GM21737 (cell line): Measurements from ENCODE around the gene HEMK1.
A peak's percentile ranks its signal among the peaks of the same experiment; 100 is the strongest.

ENCODE experiments used
- ATAC-seq: cut with Tn5 transposase; IDR thresholded peaks from one replicate; pipeline ENCODE4 v1.9.1; 2021; ENCODE audit warnings: mild to moderate bottlenecking, moderate library complexity; ENCODE audit not compliant: unreplicated experiment

The HEMK1 gene

GRCh38 chr3:50573566-50574443 is 4.5 kb downstream of the HEMK1 start:
- no peak for ATAC-seq

DNA sequence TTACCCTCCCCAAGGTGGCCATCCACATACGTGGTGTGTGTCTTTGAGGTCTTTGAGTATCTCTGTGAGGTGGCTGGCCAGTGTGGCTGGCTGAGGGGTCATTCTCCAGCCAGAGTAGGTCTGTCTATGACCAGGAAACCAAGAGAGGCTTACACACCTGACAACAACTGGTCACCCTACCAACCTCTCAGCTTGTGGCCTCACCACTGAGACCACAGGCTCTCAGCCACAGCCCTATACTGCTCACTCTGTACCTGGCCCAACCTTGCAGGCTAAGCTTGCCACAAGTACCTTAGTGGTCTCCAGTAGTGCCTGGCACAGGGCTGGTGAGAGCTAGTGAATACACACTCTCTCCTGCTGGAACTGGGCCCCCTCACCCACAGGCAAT is 5.1 kb downstream of the HEMK1 start:
- no peak for ATAC-seq

- no peak for ATAC-seq
These were observed 6.0 kb downstream of the HEMK1 start for GRCh38 chr3:50575372-50575771.

- ATAC-seq = no peak
These were observed 8.0 kb downstream of the HEMK1 start for GRCh38 chr3:50577348-50577747.

DNA sequence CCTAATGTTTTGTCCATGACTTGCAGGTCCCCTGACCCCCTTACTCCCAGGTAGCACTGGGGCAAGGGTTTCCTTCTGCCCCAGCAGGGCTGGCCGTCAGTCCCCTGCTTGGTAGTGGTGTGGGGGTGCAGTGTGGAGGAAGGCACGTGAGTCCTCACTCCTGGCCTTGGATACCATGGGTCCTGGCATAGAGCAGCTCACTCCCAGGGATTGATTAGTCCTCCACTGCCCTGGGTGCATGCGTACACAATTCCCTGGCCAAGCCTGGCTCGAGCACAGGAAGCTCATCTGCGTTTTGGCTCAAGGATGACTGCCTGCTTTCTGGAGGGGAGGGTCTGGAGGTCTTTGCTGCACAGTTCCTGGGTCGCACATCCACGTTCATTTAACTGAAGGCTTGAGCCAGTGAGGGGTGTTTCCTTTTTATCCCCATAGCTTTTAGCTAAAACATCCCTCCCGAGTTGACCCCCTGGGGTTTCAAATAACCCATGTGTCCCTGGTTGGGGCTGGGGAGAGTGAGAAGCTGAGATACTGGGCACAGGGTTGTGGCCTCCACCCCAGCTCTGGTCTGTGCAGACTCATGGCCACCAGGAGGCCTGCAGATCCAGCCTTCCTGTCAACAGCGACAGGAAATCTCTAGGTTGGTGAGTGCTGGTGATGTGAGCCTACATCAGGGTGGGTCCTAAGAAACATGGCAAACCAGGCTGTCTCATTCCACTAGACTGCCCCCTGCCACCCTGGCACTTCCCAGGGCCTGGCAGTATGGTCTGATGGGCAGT is 11.5 kb downstream of the HEMK1 start:
- ATAC-seq = no peak

- ATAC-seq = no peak
These were observed 12.1 kb downstream of the HEMK1 start for GRCh38 chr3:50581459-50581842.

- no peak for ATAC-seq
These were observed 12.8 kb downstream of the HEMK1 start for GRCh38 chr3:50582083-50582482.

- no peak for ATAC-seq
These were observed 14.6 kb downstream of the HEMK1 start for GRCh38 chr3:50583897-50584296.

- no peak for ATAC-seq
These were observed 15.1 kb downstream of the HEMK1 start for GRCh38 chr3:50584391-50584790.

DNA sequence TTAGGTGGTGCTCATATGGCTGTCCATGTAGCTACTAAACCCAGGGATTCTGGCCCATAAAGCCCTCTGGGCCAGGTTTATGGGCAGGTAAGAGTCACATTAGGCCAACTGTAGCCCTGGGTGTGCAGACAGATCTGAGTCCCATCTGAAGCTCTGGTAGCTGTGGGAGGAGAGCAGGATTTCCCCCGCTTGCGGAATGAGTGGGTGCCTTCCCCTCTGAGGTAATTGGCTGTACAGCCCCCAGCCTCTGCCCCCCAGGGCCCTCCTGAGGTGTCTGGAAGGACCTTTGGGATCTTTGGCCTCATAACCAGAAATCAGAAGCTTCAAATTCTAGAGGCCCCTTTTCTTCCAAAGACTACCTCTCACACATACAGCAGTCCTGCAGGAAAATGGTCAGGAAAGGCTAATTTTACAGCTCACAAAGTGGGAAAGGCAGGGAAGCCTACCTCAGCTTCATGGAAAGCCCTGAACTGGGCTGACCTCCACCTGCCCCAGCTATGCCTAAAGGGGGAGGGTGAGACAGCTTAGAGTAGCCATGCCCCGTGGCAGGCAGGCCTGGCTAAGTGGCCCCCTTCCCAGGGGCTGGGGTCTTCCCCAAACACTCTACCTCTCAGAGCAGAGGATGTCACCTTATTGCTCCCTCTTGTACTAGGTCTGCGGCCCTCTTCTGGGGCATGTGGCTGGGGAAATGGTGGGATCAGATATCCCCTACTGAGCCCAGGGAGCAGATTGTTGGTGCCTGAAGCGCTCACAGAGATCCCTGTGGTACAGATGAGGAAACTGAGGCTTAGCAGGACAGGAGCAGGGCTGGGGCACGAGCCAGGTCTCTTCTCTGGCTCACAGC is 16.8 kb downstream of the HEMK1 start:
- ATAC-seq = no peak

DNA sequence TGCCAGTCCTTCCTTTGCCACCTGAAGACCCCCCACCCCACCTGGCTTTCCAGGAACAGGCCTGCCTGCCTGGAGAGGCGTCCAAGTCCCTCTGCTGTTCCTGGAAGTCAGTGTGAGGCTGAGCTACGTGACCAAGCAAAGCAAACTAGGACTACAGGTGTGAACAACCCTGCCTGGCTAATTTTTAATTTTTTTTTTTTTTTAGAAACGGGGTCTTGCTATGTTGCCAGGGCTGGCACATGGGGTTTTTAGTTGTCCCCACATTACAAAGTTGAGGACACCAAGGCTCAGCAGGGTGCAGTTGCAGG is 17.4 kb downstream of the HEMK1 start:
- ATAC-seq = no peak

- no peak for ATAC-seq
These were observed 18.1 kb downstream of the HEMK1 start for GRCh38 chr3:50587373-50587772.

DNA sequence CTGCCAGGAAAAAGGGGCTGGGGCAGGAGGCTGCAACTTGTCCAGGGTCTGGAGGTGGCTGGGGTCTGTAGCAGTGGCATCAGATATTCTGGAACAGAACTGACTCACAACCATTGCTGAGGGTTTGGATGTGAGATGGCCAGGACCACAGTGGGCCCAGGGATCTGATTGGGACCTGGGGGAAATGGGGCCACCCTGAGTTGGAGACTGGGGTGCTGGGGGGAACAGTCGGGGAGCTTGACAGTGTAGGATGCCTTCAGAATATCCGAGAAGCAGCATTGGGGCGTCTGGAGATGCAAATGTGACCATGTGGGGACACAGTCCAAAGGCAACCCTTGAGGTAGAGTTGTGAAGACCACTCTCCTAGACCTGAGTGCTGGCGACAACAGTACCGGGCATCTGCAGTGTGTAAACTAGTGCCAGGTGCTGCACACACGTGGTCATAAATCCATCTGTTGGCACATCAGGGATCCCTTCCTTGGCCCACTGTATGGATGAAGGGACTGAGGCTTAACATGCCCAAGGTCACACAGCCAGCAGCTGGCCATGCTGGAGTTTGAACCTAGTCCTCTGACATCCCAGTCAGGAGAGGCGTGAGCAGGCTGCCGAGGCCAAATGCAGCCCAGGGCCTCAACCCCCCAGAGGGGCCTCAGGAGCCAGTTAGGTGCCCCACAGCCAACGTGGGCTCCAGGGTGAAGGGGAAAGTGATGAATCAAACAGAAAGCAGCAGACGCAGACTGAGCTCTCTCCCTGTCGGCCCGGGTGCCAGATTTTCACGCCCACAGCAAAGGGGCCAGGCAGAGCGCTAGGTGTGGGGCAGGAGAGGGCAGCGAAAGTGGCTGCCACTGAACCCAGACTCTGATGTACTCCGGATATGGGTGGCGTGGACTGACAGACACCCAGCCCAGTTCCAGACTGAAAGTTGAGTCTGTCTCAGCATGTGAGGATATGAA is 18.8 kb downstream of the HEMK1 start:
- ATAC-seq = no peak

DNA sequence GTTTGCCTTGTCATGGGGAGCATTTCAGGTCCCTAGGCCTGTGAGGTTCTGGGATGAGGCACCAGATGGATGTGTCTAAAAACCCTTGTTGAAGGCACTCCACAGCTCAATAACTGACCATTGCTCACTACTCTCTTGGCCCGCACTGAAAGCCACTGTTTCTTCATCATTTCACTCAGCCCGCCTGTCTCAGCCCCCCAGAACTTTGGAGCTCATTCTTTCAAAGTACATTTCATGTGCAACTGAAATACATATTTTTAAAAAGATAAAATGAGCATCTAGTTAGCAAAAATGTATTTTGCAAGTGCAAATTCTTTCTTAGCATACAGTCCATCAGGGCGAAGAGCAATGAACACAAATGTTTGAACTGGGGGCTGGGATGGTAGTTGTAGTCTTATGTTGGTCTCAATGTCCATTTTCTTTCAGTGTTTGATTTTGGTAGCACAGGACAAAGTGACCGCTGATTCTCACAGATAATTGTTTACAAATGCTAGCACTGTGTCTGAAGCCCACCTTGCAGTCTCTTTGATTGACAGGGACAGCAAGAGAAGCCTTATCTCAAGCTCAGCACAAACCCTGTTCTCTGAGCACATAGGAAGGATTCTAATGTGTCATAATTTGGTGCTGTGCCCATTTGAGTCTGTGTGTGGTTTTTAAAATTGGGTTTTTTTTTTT is 19.6 kb downstream of the HEMK1 start:
- ATAC-seq = no peak

- peak; percentile 6 for ATAC-seq
These were observed 21.9 kb downstream of the HEMK1 start for GRCh38 chr3:50591196-50591741.

DNA sequence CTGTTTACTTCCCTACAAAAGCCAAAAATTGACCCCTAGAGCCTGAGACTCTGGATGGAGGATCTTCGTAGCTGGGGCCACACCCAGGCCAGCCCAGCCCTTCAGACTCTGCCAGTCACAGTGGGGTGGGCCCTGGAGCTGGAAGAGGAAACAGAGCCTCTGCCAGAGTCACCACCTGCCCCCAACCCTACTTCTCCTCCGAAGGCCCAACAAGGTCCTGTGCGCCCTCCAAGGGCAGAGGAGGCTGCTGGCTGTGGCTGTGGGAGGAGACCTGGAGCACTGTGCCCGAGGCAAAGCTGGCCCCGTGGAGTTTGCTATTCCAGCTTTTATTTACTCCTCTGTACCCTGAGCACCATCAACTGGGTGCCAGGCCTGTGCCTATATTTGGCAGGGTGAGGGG is 23.2 kb downstream of the HEMK1 start:
- no peak for ATAC-seq

DNA sequence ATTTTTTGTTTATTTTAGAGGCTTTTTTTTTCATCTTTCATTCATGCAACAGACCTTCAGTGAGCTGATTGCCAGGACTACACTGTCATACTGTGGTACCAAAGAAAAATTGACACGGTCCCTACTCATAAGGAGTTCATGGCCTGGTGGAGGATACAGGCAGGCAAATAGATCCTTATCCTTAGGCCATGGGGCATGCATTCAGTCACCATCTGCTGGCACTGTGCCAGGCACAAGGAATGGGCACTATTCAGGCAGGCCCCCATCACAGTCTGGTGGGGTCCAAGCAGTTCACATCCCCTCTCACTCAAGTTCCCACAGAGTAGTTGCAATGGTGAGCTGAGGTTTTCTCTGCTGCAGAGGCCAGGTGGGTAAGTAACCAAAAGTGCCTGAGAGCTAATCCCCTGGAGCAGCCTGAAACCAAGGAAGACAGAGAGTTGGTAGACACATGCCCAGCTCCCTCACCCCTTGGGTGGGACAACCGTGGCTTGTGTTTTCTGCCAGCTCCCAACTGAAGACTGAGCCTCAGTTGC is 25.0 kb downstream of the HEMK1 start:
- no peak for ATAC-seq

DNA sequence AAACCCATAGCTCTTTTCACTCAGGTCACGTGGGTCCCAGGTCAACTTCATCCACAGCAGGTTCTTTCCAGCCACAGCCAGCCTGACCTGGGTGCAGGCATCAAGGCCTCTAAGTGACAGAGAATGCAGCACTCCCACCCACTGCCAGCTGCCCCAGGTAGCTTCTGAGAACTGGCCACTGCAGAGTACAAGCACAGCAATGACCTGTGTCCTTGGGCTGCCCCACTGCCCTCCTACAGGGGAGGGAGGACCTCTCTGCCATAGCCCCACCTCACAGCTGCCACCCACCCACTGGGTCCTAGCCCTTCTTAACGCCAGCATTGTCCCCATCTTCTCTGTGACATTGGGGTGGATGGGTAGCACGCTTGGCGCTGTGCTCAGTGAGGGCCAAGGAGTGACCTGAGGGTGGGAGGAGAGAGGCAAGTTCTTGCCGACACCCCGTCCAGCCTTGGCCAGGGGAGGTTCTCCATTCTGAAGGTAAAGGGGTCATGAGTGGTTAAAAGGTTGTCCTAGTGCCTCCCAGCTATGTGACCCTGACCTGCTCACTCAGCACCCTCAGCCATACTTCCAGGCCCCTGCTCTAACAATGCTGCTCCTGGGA is 29.9 kb downstream of the HEMK1 start:
- no peak for ATAC-seq

DNA sequence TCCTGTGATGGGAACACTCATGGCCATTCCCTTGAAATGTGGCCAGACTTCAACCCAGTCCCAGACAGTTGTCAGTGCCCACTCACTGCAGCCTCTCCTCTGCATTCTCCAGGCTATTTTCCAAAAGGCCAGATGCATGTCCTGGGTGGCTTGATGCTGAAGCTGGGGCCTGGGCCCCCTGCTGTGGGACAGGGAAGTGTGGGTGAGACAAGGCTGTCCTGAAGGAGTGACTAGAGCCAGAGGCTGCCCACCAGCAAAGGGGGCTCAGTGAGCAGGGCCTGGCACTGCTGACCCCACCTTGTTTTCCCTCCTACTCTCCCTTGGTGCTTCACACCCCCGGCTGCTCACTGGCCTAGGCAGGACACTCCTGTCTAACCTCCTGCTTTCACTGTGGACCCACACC is 30.4 kb downstream of the HEMK1 start:
- ATAC-seq = no peak
